Measurements from ENCODE around the gene KCNB1.
A peak's percentile ranks its signal among the peaks of the same experiment; 100 is the strongest.

Gene KCNB1

DNA sequence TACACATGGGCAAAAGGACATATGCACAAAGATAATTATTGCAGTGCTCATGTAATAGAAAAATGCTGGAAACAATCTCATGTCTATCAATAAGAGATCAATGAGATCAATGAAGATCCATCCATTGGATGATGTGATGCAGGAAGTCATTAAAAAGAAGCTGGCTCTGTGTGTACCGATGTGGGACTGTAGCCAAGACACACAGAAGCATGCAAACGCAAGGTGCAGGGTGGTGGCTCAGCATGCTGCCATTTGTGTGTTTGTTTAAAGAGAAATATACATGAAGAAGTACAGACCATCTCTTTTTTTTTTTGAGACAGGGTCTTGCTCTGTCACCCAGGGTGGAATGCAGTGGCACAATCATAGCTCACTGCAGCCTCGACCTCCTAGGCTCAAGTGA is 33.1 kb upstream of the KCNB1 start:
- H3K27ac ChIP-seq (ENCODE audit: low read length) = no peak overlapping the region
- peaks cover 5% of the 10 kb centered on the region; the same call in 1 of the 2 replicates for H3K36me3 ChIP-seq (ENCODE audit: insufficient read depth, low read depth, low read length)
- no peak overlapping the region for H3K4me3 ChIP-seq (ENCODE audit: low read length)
- no peaks in the 10 kb centered on the region for H3K27me3 ChIP-seq (ENCODE audit: insufficient read depth, low read length)
- H3K9me3 ChIP-seq (ENCODE audit: insufficient read depth, low read depth, low read length) = no peaks in the 10 kb centered on the region
- no peaks in the 10 kb centered on the region for H3K4me1 ChIP-seq (ENCODE audit: insufficient read depth, low read length)
- H3K9ac ChIP-seq (ENCODE audit: low read depth, low read length) = no peak overlapping the region

DNA sequence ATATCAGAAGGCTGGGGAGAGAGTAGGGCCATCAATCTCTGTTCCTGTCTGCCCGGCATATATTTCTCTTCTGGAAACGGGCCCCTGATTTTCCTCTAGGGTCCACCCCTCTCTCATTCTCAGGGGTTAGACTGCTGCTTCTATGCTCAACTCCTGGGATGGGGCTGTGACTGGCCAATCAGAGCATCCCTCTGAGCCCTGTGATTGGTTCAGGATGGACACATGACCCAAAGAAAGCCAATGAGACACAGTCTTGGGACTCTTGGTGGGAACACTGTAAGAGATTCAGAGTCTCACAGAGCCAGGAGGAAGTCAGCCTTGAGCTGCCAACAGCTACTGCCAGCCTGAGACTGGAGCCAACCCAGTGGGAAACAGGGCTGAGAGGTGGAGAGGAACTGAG is 31.0 kb upstream of the KCNB1 start:
- Histone ChIP-seq H3K9me3 (ENCODE audit: insufficient read depth, low read depth, low read length) (no peaks in the 10 kb centered on the region), H3K27ac (ENCODE audit: low read length) (no peak overlapping the region), H3K36me3 (ENCODE audit: insufficient read depth, low read depth, low read length) (peaks cover 5% of the 10 kb centered on the region), H3K9ac (ENCODE audit: low read depth, low read length) (no peak overlapping the region), H3K4me1 (ENCODE audit: insufficient read depth, low read length) (no peaks in the 10 kb centered on the region), H3K4me3 (ENCODE audit: low read length) (no peak overlapping the region), H3K27me3 (ENCODE audit: insufficient read depth, low read length) (no peaks in the 10 kb centered on the region)

DNA sequence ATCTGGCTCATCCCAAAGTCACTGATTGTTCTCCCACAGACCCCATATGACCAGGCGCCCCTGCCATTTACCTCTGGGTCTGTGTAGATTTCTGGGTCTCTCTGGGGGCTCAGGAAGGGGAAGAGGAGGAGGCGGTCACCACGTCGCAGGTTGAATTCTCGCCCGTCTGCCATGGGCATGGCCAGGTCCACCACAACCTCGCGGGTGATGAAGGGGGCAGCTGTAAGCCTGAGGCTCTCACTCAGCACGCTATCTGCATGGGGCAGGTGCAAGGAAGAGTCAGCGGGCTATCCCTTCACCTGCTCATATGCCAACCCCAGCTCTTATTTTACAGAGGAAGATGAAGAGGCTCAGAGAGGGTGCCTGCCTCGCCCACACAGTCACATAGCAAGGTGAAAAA is 30.5 kb upstream of the KCNB1 start:
- Histone ChIP-seq H3K27me3 (ENCODE audit: insufficient read depth, low read length) (no peaks in the 10 kb centered on the region), H3K9ac (ENCODE audit: low read depth, low read length) (no peak overlapping the region), H3K36me3 (ENCODE audit: insufficient read depth, low read depth, low read length) (peaks cover 5% of the 10 kb centered on the region), H3K27ac (ENCODE audit: low read length) (no peak overlapping the region), H3K9me3 (ENCODE audit: insufficient read depth, low read depth, low read length) (no peaks in the 10 kb centered on the region), H3K4me1 (ENCODE audit: insufficient read depth, low read length) (no peaks in the 10 kb centered on the region), H3K4me3 (ENCODE audit: low read length) (no peak overlapping the region)

DNA sequence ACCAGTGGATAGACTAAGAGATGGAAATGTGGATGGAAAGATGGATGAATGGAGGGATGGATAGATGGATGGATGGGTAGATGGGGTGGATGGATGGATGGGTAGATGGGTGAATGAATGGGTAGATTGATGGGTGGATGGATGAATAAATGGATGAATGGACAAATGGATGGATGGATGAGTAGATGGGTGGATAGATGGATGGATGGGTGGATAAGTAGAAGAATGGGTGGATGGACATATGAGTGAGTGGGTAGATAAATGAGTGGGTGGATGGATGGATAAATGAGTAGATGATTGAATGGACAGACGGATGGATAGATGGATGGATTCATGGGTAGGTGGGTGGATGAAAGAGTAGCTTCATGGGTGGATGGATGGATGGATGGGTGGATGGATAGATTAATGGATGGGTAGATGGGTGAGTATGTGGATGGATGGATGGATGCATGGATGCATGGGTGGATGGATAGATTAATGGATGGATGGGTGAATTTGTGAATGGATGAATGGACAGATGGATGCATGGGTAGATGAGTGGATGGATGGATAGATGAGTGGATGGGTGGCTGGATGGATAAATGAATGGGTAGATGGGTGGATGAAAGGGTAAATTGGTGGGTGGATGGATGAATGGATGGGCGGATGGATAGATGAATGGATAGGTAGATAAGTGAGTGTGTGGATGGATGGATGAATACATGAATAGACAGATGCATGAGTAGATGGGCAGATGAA is 29.5 kb upstream of the KCNB1 start:
- no peaks in the 10 kb centered on the region for H3K27me3 ChIP-seq (ENCODE audit: insufficient read depth, low read length)
- H3K9ac ChIP-seq (ENCODE audit: low read depth, low read length) = no peak overlapping the region
- no peak overlapping the region for H3K27ac ChIP-seq (ENCODE audit: low read length)
- H3K9me3 ChIP-seq (ENCODE audit: insufficient read depth, low read depth, low read length) = no peaks in the 10 kb centered on the region
- peaks cover 7% of the 10 kb centered on the region for H3K36me3 ChIP-seq (ENCODE audit: insufficient read depth, low read depth, low read length)
- H3K4me1 ChIP-seq (ENCODE audit: insufficient read depth, low read length) = no peaks in the 10 kb centered on the region
- no peak overlapping the region for H3K4me3 ChIP-seq (ENCODE audit: low read length)

DNA sequence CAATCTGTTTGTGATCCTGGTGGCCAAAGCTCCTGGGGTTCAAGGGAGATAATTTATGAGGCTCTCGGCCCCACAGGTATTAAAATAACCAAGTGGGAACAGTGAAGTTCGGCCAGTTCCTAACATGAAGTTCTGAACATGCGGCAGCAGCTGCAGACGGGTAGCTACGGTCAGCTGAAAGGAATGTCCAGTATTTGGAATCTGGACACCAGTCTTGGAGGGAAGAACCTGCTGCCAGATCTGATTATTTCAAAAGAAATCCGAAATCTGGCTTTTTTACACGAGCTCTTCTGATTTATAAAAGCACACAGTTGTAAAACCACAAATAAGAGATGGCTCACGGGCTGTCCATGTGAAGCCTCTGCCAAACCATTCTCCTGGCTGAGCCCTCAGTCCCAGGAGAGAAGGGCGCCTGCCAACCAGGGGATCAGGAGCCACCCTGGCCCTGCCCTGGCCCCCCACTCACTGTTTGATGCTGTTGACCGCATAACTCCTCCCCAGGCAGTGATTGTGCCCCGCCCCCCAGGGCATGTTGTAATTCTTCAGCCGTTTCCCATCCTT is 28.2 kb upstream of the KCNB1 start:
- Histone ChIP-seq H3K27ac (ENCODE audit: low read length) (no peak overlapping the region), H3K9ac (ENCODE audit: low read depth, low read length) (no peak overlapping the region), H3K4me1 (ENCODE audit: insufficient read depth, low read length) (no peaks in the 10 kb centered on the region; the same call in 1 of the 2 replicates), H3K27me3 (ENCODE audit: insufficient read depth, low read length) (no peaks in the 10 kb centered on the region), H3K36me3 (ENCODE audit: insufficient read depth, low read depth, low read length) (peaks cover 12% of the 10 kb centered on the region), H3K4me3 (ENCODE audit: low read length) (no peak overlapping the region), H3K9me3 (ENCODE audit: insufficient read depth, low read depth, low read length) (no peaks in the 10 kb centered on the region)

DNA sequence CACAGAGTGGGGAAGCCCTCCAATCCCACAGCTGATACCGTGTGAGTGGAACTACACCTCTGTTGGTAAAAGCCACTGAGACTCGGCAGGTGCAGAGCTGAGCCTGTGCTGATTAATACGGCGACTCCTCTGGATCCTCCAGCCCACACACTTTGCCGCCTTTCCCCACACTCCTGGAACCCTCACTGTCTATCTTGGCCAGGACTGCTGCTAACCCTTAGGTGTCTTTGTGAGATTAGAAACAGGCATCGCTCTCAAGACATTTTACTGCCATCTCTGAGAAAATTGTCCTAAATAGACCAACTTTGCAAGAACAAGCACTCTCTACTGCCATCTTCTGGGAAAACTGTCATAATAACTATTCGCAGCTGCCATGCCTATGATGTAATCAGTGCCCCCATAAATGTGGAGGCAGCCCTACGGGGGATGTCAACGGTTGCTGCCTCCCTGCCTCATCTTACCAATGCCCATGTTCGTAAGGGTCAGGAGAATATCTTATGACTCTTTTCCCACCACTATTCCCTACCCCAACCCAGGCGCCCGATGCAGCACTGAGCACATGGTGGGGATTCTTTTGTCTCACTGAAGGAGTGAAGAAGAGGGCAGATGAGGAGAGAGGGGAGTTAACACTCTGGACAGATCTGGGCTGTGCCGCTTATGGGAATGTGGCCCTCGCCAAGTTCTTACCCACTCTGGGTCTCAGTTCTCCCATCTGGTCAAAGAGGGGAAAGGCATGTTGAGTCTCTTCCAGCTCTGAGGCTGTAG is 26.1 kb upstream of the KCNB1 start:
- Histone ChIP-seq H3K4me3 (ENCODE audit: low read length) (no peak overlapping the region), H3K27me3 (ENCODE audit: insufficient read depth, low read length) (no peaks in the 10 kb centered on the region), H3K9ac (ENCODE audit: low read depth, low read length) (peak overlapping the region; percentile 19; the same call in 1 of the 2 replicates), H3K9me3 (ENCODE audit: insufficient read depth, low read depth, low read length) (no peaks in the 10 kb centered on the region), H3K4me1 (ENCODE audit: insufficient read depth, low read length) (peaks cover 3% of the 10 kb centered on the region; the same call in 1 of the 2 replicates), H3K36me3 (ENCODE audit: insufficient read depth, low read depth, low read length) (peaks cover 7% of the 10 kb centered on the region; the same call in 1 of the 2 replicates), H3K27ac (ENCODE audit: low read length) (no peak overlapping the region)

DNA sequence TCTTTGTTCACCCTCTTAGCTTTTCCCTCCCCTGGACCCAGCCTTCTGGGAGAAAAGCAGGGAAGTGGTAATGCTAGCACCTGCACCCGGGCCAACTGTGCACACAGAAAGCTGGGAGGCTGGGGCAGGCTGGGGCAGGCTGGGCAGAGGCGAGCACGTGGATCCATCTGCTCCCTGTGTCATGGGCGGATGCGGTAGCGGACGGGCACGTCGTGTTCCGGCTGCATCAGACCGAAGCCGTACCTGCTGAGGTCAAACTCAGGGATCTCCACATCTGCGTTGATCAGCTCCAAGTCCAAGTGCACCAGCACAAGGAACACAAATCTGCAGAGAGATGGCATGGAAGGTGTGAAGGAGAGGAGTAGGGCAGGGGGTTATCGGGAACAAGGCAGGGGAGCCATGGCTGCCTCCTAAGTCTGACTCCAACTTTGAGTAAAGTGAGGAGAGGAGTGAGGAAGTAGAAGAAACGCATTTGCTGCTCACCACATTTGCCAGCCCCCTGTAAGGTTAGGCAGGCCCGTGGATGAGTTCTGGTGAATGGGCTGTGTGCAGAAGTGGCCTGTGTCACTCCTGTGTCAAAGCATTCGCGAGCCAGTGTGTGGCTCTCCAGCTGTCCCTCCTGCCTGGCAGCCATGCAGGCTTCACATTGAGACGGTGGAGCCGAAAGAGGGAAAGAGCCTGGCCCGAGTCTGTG is 25.4 kb upstream of the KCNB1 start:
- Histone ChIP-seq H3K4me3 (ENCODE audit: low read length) (no peak overlapping the region), H3K9me3 (ENCODE audit: insufficient read depth, low read depth, low read length) (no peaks in the 10 kb centered on the region), H3K27ac (ENCODE audit: low read length) (no peak overlapping the region), H3K9ac (ENCODE audit: low read depth, low read length) (no peak overlapping the region), H3K36me3 (ENCODE audit: insufficient read depth, low read depth, low read length) (peaks cover 7% of the 10 kb centered on the region; the same call in 1 of the 2 replicates), H3K4me1 (ENCODE audit: insufficient read depth, low read length) (peaks cover 3% of the 10 kb centered on the region; the same call in 1 of the 2 replicates), H3K27me3 (ENCODE audit: insufficient read depth, low read length) (no peaks in the 10 kb centered on the region)

DNA sequence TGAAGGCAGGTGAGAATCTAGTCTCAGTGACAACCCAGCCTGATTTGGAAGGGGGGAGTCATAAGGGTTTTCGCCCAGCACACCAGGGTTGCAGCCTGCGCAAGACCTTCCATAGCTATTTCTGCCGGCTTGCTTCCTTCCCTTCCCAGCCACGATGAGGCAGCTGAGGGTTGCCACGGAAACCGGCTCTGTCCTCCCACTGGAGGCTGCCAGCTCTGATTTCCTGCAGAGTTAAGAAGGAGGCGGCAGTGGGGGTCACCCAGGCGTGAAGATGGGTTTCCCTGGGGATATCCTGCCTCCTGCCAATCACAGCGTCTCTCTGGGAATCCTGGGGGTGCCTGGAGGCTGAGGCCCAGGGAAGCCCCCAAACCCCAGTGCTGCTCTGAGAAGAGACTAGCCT is 23.1 kb upstream of the KCNB1 start:
- H3K4me3 ChIP-seq (ENCODE audit: low read length) = no peak overlapping the region; the same call in 1 of the 2 replicates
- no peaks in the 10 kb centered on the region for H3K27me3 ChIP-seq (ENCODE audit: insufficient read depth, low read length)
- peaks cover 3% of the 10 kb centered on the region; the same call in 1 of the 2 replicates for H3K4me1 ChIP-seq (ENCODE audit: insufficient read depth, low read length)
- H3K9ac ChIP-seq (ENCODE audit: low read depth, low read length) = no peak overlapping the region
- peaks cover 7% of the 10 kb centered on the region; the same call in 1 of the 2 replicates for H3K36me3 ChIP-seq (ENCODE audit: insufficient read depth, low read depth, low read length)
- H3K9me3 ChIP-seq (ENCODE audit: insufficient read depth, low read depth, low read length) = no peaks in the 10 kb centered on the region
- no peak overlapping the region for H3K27ac ChIP-seq (ENCODE audit: low read length)

DNA sequence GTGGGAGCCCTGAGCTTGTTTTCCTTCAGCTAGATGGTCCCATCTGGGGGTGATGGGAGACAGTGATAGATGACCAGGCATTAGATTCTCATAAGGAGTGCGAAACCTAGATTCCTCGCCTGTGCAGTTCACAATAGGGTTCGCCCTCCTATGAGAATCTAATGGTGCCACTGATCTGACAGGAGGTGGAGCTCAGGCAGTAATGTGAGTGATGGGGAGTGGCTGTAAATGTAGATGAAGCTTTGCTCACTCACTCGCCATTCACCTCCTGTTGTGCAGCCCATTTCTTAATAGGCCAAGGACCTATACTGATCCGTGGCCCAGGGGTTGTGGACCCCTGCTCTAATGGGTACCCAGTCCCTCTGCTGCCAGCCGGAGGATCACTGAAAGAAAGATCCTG is 20.7 kb upstream of the KCNB1 start:
- H3K9ac ChIP-seq (ENCODE audit: low read depth, low read length) = no peak overlapping the region
- H3K27ac ChIP-seq (ENCODE audit: low read length) = no peak overlapping the region
- no peak overlapping the region for H3K4me3 ChIP-seq (ENCODE audit: low read length)
- 0 out of 2 replicates have a peak, but pooled peaks cover 7% of the 10 kb centered on the region for H3K36me3 ChIP-seq (ENCODE audit: insufficient read depth, low read depth, low read length)
- H3K9me3 ChIP-seq (ENCODE audit: insufficient read depth, low read depth, low read length) = no peaks in the 10 kb centered on the region
- H3K4me1 ChIP-seq (ENCODE audit: insufficient read depth, low read length) = peaks cover 3% of the 10 kb centered on the region; the same call in 1 of the 2 replicates
- no peaks in the 10 kb centered on the region for H3K27me3 ChIP-seq (ENCODE audit: insufficient read depth, low read length)

DNA sequence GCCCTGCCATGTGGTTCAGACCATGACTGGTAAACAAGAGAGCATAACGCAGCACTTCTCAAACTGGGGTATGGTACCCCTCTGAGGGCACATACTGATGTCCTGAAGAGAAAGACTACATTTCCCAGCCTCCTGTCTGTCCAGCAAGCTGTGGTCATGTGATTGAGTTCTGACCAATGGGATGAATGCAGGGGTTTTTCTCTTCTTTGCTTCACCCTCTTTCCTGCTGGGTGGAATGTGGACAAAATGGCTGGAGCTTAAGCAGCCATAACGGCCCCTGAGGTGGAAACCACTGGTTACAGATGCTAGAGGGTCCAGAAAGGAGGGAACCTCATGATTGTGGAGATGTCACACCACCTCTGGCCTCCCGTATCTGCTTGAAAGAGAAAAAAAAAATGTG is 19.4 kb upstream of the KCNB1 start:
- Histone ChIP-seq H3K4me3 (ENCODE audit: low read length) (no peak overlapping the region), H3K27me3 (ENCODE audit: insufficient read depth, low read length) (no peaks in the 10 kb centered on the region), H3K9ac (ENCODE audit: low read depth, low read length) (no peak overlapping the region), H3K27ac (ENCODE audit: low read length) (no peak overlapping the region), H3K4me1 (ENCODE audit: insufficient read depth, low read length) (peaks cover 3% of the 10 kb centered on the region; the same call in 1 of the 2 replicates), H3K36me3 (ENCODE audit: insufficient read depth, low read depth, low read length) (0 out of 2 replicates have a peak, but pooled peaks cover 5% of the 10 kb centered on the region), H3K9me3 (ENCODE audit: insufficient read depth, low read depth, low read length) (no peaks in the 10 kb centered on the region)

DNA sequence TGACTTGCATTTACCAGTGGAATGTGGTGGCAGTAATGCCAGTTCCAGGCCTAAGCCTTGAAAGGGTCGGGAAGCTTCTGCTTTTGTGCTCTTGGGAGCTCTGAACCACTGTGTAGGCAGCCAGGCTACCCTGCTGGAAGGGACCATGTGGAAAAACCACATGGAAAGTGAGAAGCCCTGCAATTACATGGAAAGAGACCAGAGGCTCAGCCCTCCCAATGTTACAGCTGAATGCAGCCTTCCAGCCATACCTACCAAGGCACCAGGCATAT is 14.9 kb upstream of the KCNB1 start:
- H3K4me3 ChIP-seq (ENCODE audit: low read length) = no peak overlapping the region
- H3K9ac ChIP-seq (ENCODE audit: low read depth, low read length) = no peak overlapping the region
- H3K27me3 ChIP-seq (ENCODE audit: insufficient read depth, low read length) = no peaks in the 10 kb centered on the region
- H3K27ac ChIP-seq (ENCODE audit: low read length) = no peak overlapping the region
- no peaks in the 10 kb centered on the region for H3K9me3 ChIP-seq (ENCODE audit: insufficient read depth, low read depth, low read length)
- H3K36me3 ChIP-seq (ENCODE audit: insufficient read depth, low read depth, low read length) = no peaks in the 10 kb centered on the region
- no peaks in the 10 kb centered on the region for H3K4me1 ChIP-seq (ENCODE audit: insufficient read depth, low read length)

All from iPS-20b (cell line).